NCI-H510A treated with DMSO at 0.1 percent for 48 hours (cell line): ENCODE results near the gene SPECC1L.
"Not testable (repeated sequence)": the region's sequence is repeated elsewhere in the genome, so short reads cannot be mapped to it uniquely, and the experiment has no call there.

ENCODE experiments used
- DNase-seq: peaks from one replicate; lab custom pipeline; 2025; lab: John Stamatoyannopoulos, UW

Gene SPECC1L

GRCh38 chr22:24247564-24248344 is 22.9 kb upstream of the SPECC1L start:
- DNase-seq = peak; percentile 12

GRCh38 chr22:24248611-24249010 is 22.0 kb upstream of the SPECC1L start:
- not testable (repeated sequence) for DNase-seq

- DNase-seq = not testable (repeated sequence)
Observed at GRCh38 chr22:24249413-24249812, 21.2 kb upstream of the SPECC1L start.

- not testable (repeated sequence) for DNase-seq
Observed at GRCh38 chr22:24251286-24251685, 19.3 kb upstream of the SPECC1L start.

- not testable (repeated sequence) for DNase-seq
Observed at GRCh38 chr22:24253126-24253525, 17.5 kb upstream of the SPECC1L start.

GRCh38 chr22:24256136-24256535 is 14.5 kb upstream of the SPECC1L start:
- not testable (repeated sequence) for DNase-seq

- not testable (repeated sequence) for DNase-seq
Observed at GRCh38 chr22:24256736-24257135, 13.9 kb upstream of the SPECC1L start.

GRCh38 chr22:24259459-24259858 is 11.2 kb upstream of the SPECC1L start:
- peak; percentile 4 for DNase-seq

- DNase-seq = not testable (repeated sequence)
Observed at GRCh38 chr22:24262185-24262749, 8.4 kb upstream of the SPECC1L start.

GRCh38 chr22:24263479-24263878 is 7.2 kb upstream of the SPECC1L start:
- not testable (repeated sequence) for DNase-seq

- not testable (repeated sequence) for DNase-seq
Observed at GRCh38 chr22:24264329-24264896, 6.2 kb upstream of the SPECC1L start.

GRCh38 chr22:24265734-24266133 is 4.9 kb upstream of the SPECC1L start:
- no peak for DNase-seq

GRCh38 chr22:24266495-24266894 is 4.1 kb upstream of the SPECC1L start:
- not testable (repeated sequence) for DNase-seq

GRCh38 chr22:24271386-24271854 is 789 bp downstream of the SPECC1L start:
- DNase-seq = no peak

- DNase-seq = not testable (repeated sequence)
Observed at GRCh38 chr22:24273031-24273430, 2.4 kb downstream of the SPECC1L start.

GRCh38 chr22:24273906-24274305 is 3.3 kb downstream of the SPECC1L start:
- DNase-seq = not testable (repeated sequence)

GRCh38 chr22:24274696-24275405 is 4.2 kb downstream of the SPECC1L start:
- not testable (repeated sequence) for DNase-seq

- not testable (repeated sequence) for DNase-seq
Observed at GRCh38 chr22:24280363-24280762, 9.7 kb downstream of the SPECC1L start.

GRCh38 chr22:24282401-24282800 is 11.8 kb downstream of the SPECC1L start:
- DNase-seq = no peak

- DNase-seq = no peak
Observed at GRCh38 chr22:24284747-24285203, 14.1 kb downstream of the SPECC1L start.

GRCh38 chr22:24285245-24285644 is 14.6 kb downstream of the SPECC1L start:
- DNase-seq = no peak

- not testable (repeated sequence) for DNase-seq
Observed at GRCh38 chr22:24287212-24287611, 16.6 kb downstream of the SPECC1L start.
